H9 (cell line): ENCODE measurements around the gene XCR1. TPM values are rescaled to one million over a fixed set of nuclear protein-coding genes. Genes with fewer than 3 reads are reported as not detected.
A peak's percentile ranks its signal among the peaks of the same experiment; 100 is the strongest.

Experiments
- DNase-seq: peaks from one replicate; pipeline ENCODE4 v3.0.0-alpha.2; 2017
- H2AFZ ChIP-seq: one replicate; pipeline ENCODE4 v1.6.1; 2013; ENCODE audit warnings: mild to moderate bottlenecking, low read length, control low read depth, moderate library complexity
- H2AK5ac ChIP-seq: 2 replicates; pipeline ENCODE4 v1.6.1; 2013; ENCODE audit warnings: low read length, control low read depth, mixed read lengths; ENCODE audit not compliant: insufficient read length
- H2BK120ac ChIP-seq: one replicate; pipeline ENCODE4 v1.6.1; 2013; ENCODE audit warnings: low read depth, mild to moderate bottlenecking, low read length, control low read depth, inconsistent platforms; ENCODE audit not compliant: poor library complexity, severe bottlenecking
- H2BK12ac ChIP-seq: 2 replicates; pipeline ENCODE4 v1.6.1; 2013; ENCODE audit warnings: low read length, control low read depth, mixed read lengths, low read depth; ENCODE audit not compliant: insufficient read length
- H2BK15ac ChIP-seq: 2 replicates; pipeline ENCODE4 v1.6.1; 2013; ENCODE audit warnings: low read depth, low read length, control low read depth
- H2BK20ac ChIP-seq: one replicate; pipeline ENCODE4 v1.6.1; 2013; ENCODE audit warnings: low read depth, mild to moderate bottlenecking, low read length, control low read depth, inconsistent platforms; ENCODE audit not compliant: poor library complexity, severe bottlenecking
- H2BK5ac ChIP-seq: 2 replicates; pipeline ENCODE4 v1.6.1; 2013; ENCODE audit warnings: low read length, control low read depth, mixed read lengths; ENCODE audit not compliant: insufficient read length
- H3K14ac ChIP-seq: 2 replicates; pipeline ENCODE4 v1.6.1; 2013; ENCODE audit warnings: low read length, control low read depth; ENCODE audit not compliant: insufficient read depth
- H3K18ac ChIP-seq: 2 replicates; pipeline ENCODE4 v1.6.1; 2013; ENCODE audit warnings: low read depth, mild to moderate bottlenecking, mixed read lengths, low read length, control low read depth; ENCODE audit not compliant: insufficient read length
- H3K23ac ChIP-seq: 2 replicates; pipeline ENCODE4 v1.6.1; 2013; ENCODE audit warnings: low read length, control low read depth, mixed read lengths, low read depth; ENCODE audit not compliant: insufficient read length
- H3K23me2 ChIP-seq: 2 replicates; pipeline ENCODE4 v1.6.1; 2013; ENCODE audit warnings: low read depth, mild to moderate bottlenecking, mixed read lengths, low read length, control low read depth; ENCODE audit not compliant: insufficient read length, poor library complexity, severe bottlenecking
- H3K27ac ChIP-seq: 2 replicates; pipeline ENCODE4 v1.5.1; 2013; ENCODE audit warnings: low read length, control low read depth, mixed read lengths, low read depth; ENCODE audit not compliant: insufficient read length
- H3K27me3 ChIP-seq: 2 replicates; pipeline ENCODE4 v1.6.1; 2013; ENCODE audit warnings: low read length, control low read depth, inconsistent platforms; ENCODE audit not compliant: insufficient read depth
- H3K4ac ChIP-seq: 2 replicates; pipeline ENCODE4 v1.6.1; 2013; ENCODE audit warnings: low read depth, mild to moderate bottlenecking, control low read depth, inconsistent platforms, low read length, moderate library complexity
- H3K4me1 ChIP-seq: 2 replicates; pipeline ENCODE4 v1.6.1; 2013; ENCODE audit warnings: low read length, control low read depth, inconsistent platforms; ENCODE audit not compliant: insufficient read depth
- H3K4me2 ChIP-seq: 2 replicates; pipeline ENCODE4 v1.6.1; 2013; ENCODE audit warnings: low read length, control low read depth, mixed read lengths; ENCODE audit not compliant: insufficient read length, insufficient read depth
- H3K56ac ChIP-seq: 2 replicates; pipeline ENCODE4 v1.6.1; 2013; ENCODE audit warnings: low read depth, mild to moderate bottlenecking, mixed read lengths, low read length, control low read depth; ENCODE audit not compliant: insufficient read length
- H3K79me1 ChIP-seq: 2 replicates; pipeline ENCODE4 v1.6.1; 2013; ENCODE audit warnings: low read depth, mild to moderate bottlenecking, moderate library complexity, low read length, control low read depth, inconsistent platforms; ENCODE audit not compliant: insufficient read depth, poor library complexity, severe bottlenecking
- H3K79me2 ChIP-seq: 2 replicates; pipeline ENCODE4 v1.6.1; 2013; ENCODE audit warnings: low read length, control low read depth, inconsistent platforms; ENCODE audit not compliant: insufficient read depth
- H3K9ac ChIP-seq: 2 replicates; pipeline ENCODE4 v1.6.1; 2013; ENCODE audit warnings: low read length, control low read depth, mixed read lengths; ENCODE audit not compliant: insufficient read length; ENCODE audit errors: extremely low read depth
- H3K9me3 ChIP-seq: one replicate; pipeline ENCODE4 v1.6.1; 2013; ENCODE audit warnings: low read depth, low read length, inconsistent platforms; ENCODE audit not compliant: control insufficient read depth
- H3T11ph ChIP-seq: one replicate; pipeline ENCODE4 v1.6.1; 2013; ENCODE audit warnings: mild to moderate bottlenecking, low read length, control low read depth, inconsistent platforms
- H4K20me1 ChIP-seq: one replicate; pipeline ENCODE4 v1.6.1; 2013; ENCODE audit not compliant: control insufficient read depth, insufficient read length, insufficient read depth
- H4K5ac ChIP-seq: 2 replicates; pipeline ENCODE4 v1.6.1; 2013; ENCODE audit warnings: low read depth, mild to moderate bottlenecking, mixed read lengths, low read length, control low read depth; ENCODE audit not compliant: insufficient read length
- H4K8ac ChIP-seq: replicated peaks from 2 replicates; pipeline ENCODE4 v1.6.1; 2013; ENCODE audit warnings: low read length, control low read depth, mixed read lengths, low read depth; ENCODE audit not compliant: insufficient read length
- H4K91ac ChIP-seq: 2 replicates; pipeline ENCODE4 v1.6.1; 2013; ENCODE audit warnings: low read depth, mild to moderate bottlenecking, moderate library complexity, mixed read lengths, low read length, control low read depth; ENCODE audit not compliant: insufficient read length
- H3K27ac Mint-ChIP-seq, 3 experiments: 2 replicates in 2 of 3; 3 replicates in 1 of 3; pipeline ENCODE4 v1.8.0; 2020 to 2021; ENCODE audit warnings: mixed read lengths in 3 of 3, mild to moderate bottlenecking in 1 of 3, moderate library complexity in 1 of 3
- H3K27me3 Mint-ChIP-seq: 2 replicates; pipeline ENCODE4 v1.8.0; 2021; ENCODE audit warnings: low read depth, mild to moderate bottlenecking, moderate library complexity, mixed read lengths
- H3K36me3 Mint-ChIP-seq, 3 experiments: 2 replicates in 2 of 3; 3 replicates in 1 of 3; pipeline ENCODE4 v1.8.0; 2020 to 2021; ENCODE audit warnings: low read depth in 3 of 3, mixed read lengths in 3 of 3; ENCODE audit not compliant: insufficient read depth in 1 of 3
- H3K4me1 Mint-ChIP-seq, 2 experiments: 2 replicates each; pipeline ENCODE4 v1.8.0; 2020; ENCODE audit warnings: mixed read lengths in 2 of 2
- H3K4me3 Mint-ChIP-seq, 2 experiments: 2 replicates in 1 of 2; 3 replicates in 1 of 2; pipeline ENCODE4 v1.8.0; 2020 to 2021; ENCODE audit warnings: mild to moderate bottlenecking in 2 of 2, mixed read lengths in 2 of 2, moderate library complexity in 1 of 2
- H3K9me3 Mint-ChIP-seq, 2 experiments: 2 replicates in 1 of 2; 3 replicates in 1 of 2; pipeline ENCODE4 v1.8.0; 2020; ENCODE audit warnings: mild to moderate bottlenecking in 2 of 2, mixed read lengths in 2 of 2, moderate library complexity in 1 of 2
- CTCF ChIP-seq: fragments of 200-600 bp; sonication (generic); conservative IDR thresholded peaks from 3 replicates; pipeline ENCODE4 v1.8.0; 2021; ENCODE audit warnings: antibody characterized with exemption, mild to moderate bottlenecking
- WGBS: extraction: QIAGEN DNeasy Blood & Tissue Kit; methylation state at CpG from one replicate; pipeline ENCODE4 v1.1.7; 2013; ENCODE audit warnings: missing lambda C conversion rate, low lambda C conversion rate, mixed read lengths; ENCODE audit not compliant: insufficient read length; ENCODE audit errors: extremely low coverage; 5-methylcytosine and 5-hydroxymethylcytosine counted together
- total RNA-seq: library from RNA; stranded (reverse); gene quantifications from 2 replicates; pipeline ENCODE4 v1.2.1, GENCODE V29; 2021

XCR1 gene
- total RNA-seq, 1 experiment from 2014 or later, result not detected

- Histone ChIP-seq H3K23me2 (peaks cover 3% of the 10 kb centered on the region), H2BK15ac (no peak overlapping the region), H4K91ac (no peak overlapping the region), H3K9ac (no peak overlapping the region), H3K4me2 (peak overlapping the region; percentile 4), H3K27me3 (no peaks in the 10 kb centered on the region), H2BK12ac (no peak overlapping the region), H4K8ac (no peak overlapping the region), H4K20me1 (no peaks in the 10 kb centered on the region), H2AK5ac (no peak overlapping the region), H3K14ac (no peak overlapping the region; the same call in 1 of the 2 replicates), H3K18ac (no peak overlapping the region), H3K9me3 (no peaks in the 10 kb centered on the region), H3K56ac (no peak overlapping the region), H3K79me1 (no peaks in the 10 kb centered on the region), H2BK120ac (no peak overlapping the region), H3T11ph (no peak overlapping the region), H2BK20ac (no peak overlapping the region), H2AFZ (no peak overlapping the region), H3K79me2 (peaks cover 2% of the 10 kb centered on the region; the same call in 1 of the 2 replicates), H4K5ac (no peak overlapping the region), H2BK5ac (no peak overlapping the region), H3K27ac (no peak overlapping the region), H3K4me1 (peaks cover 15% of the 10 kb centered on the region; the same call in 1 of the 2 replicates), H3K23ac (no peak overlapping the region), H3K4ac (no peak overlapping the region)
- peak; percentile 66 for DNase-seq
- Mint-ChIP-seq H3K4me1 (peaks cover 30 to 36% of the 10 kb centered on the region in 2 experiments), H3K27me3 (peaks cover 12% of the 10 kb centered on the region), H3K27ac (peak overlapping the region in 2 of 3 experiments; percentile 62 to 83; a peak in 2 of 7 replicates), H3K36me3 (peaks cover 0 to 3% (median 2%) of the 10 kb centered on the region in 3 experiments; a peak in 2 of 7 replicates), H3K4me3 (no peak overlapping the region), H3K9me3 (no peaks in the 10 kb centered on the region)
- WGBS, result no CpG with 5 or more reads among the region's 2 CpGs
- TF ChIP-seq CTCF, result no peak
These were observed 35.1 kb downstream of the XCR1 start for GRCh38 chr3:45992133-45992729.
